ENCODE data around the gene CHD9NB.

Gene CHD9NB

GRCh38 chr16:53065461-53066061 is 12.9 kb upstream of the CHD9NB start:
- DNase-seq (ENCODE audit: low read depth in 2 of 2), result peak in 1 of 2 donors; percentile 69
- no peak for TF ChIP-seq CTCF (IDR thresholded peaks at IDR 0.05; ENCODE audit: low read depth, low read length)

GRCh38 chr16:53064081-53064578 is 11.4 kb upstream of the CHD9NB start:
- no peak overlapping the region for H3K4me3 ChIP-seq (replicated peaks in 1 of 2; ENCODE audit: low read depth in 2 of 2, low read length in 2 of 2)
- no peak for TF ChIP-seq CTCF (IDR thresholded peaks at IDR 0.05; ENCODE audit: low read depth, low read length)
- no peak for DNase-seq (ENCODE audit: low read depth in 2 of 2)

More at GRCh38 chr16:53065461-53066061, 12.9 kb upstream of the CHD9NB start:
- H3K4me3 ChIP-seq (replicated peaks in 1 of 2; ENCODE audit: low read depth in 2 of 2, low read length in 2 of 2), result no peak overlapping the region

GRCh38 chr16:53061701-53062159 is 9.0 kb upstream of the CHD9NB start:
- H3K4me3 ChIP-seq (replicated peaks in 1 of 2; ENCODE audit: low read depth in 2 of 2, low read length in 2 of 2), result no peak overlapping the region
- no peak for DNase-seq (ENCODE audit: low read depth in 2 of 2)
- TF ChIP-seq CTCF (IDR thresholded peaks at IDR 0.05; ENCODE audit: low read depth, low read length), result no peak

- TF ChIP-seq CTCF (IDR thresholded peaks at IDR 0.05; ENCODE audit: low read depth, low read length), result no peak
- H3K4me3 ChIP-seq (replicated peaks in 1 of 2; ENCODE audit: low read depth in 2 of 2, low read length in 2 of 2), result no peak overlapping the region
Observed at GRCh38 chr16:53061256-53061655, 8.6 kb upstream of the CHD9NB start.

GRCh38 chr16:53059672-53060071 is 7.0 kb upstream of the CHD9NB start:
- H3K4me3 ChIP-seq (replicated peaks in 1 of 2; ENCODE audit: low read depth in 2 of 2, low read length in 2 of 2), result no peak overlapping the region
- TF ChIP-seq CTCF (IDR thresholded peaks at IDR 0.05; ENCODE audit: low read depth, low read length), result no peak
- no peak for DNase-seq (ENCODE audit: low read depth in 2 of 2)

More at GRCh38 chr16:53061256-53061655, 8.6 kb upstream of the CHD9NB start:
- no peak for DNase-seq (ENCODE audit: low read depth in 2 of 2)

GRCh38 chr16:53058882-53059281 is 6.2 kb upstream of the CHD9NB start:
- no peak for DNase-seq (ENCODE audit: low read depth in 2 of 2)
- H3K4me3 ChIP-seq (replicated peaks in 1 of 2; ENCODE audit: low read depth in 2 of 2, low read length in 2 of 2), result no peak overlapping the region
- TF ChIP-seq CTCF (IDR thresholded peaks at IDR 0.05; ENCODE audit: low read depth, low read length), result no peak

- TF ChIP-seq CTCF (IDR thresholded peaks at IDR 0.05; ENCODE audit: low read depth, low read length), result no peak
- H3K4me3 ChIP-seq (replicated peaks in 1 of 2; ENCODE audit: low read depth in 2 of 2, low read length in 2 of 2), result no peak overlapping the region
- DNase-seq (ENCODE audit: low read depth in 2 of 2), result no peak
Observed at GRCh38 chr16:53058441-53058840, 5.7 kb upstream of the CHD9NB start.
